ENCODE measurements around the gene KCNJ15.
"Not testable (repeated sequence)": the region's sequence is repeated elsewhere in the genome, so short reads cannot be mapped to it uniquely, and the experiment has no call there.

KCNJ15 gene

GRCh38 chr21:38244885-38245869, 11.6 kb upstream of the KCNJ15 start:
- DNase-seq (ENCODE audit: insufficient read length), result no peak
- no peak for TF ChIP-seq POLR2AphosphoS5 (IDR thresholded peaks at IDR 0.05; ENCODE audit: low read depth, low read length)
- no peak for TF ChIP-seq TAF1 (IDR thresholded peaks at IDR 0.05; ENCODE audit: borderline replicate concordance, low read depth, low read length)
- no peak for TF ChIP-seq POLR2A (IDR thresholded peaks at IDR 0.05; ENCODE audit: low read depth, low read length)
- peak; percentile 51 for FAIRE-seq

GRCh38 chr21:38246511-38246910, 10.3 kb upstream of the KCNJ15 start:
- FAIRE-seq (no peak), DNase-seq (ENCODE audit: insufficient read length) (no peak)
- no peak for TF ChIP-seq POLR2A (IDR thresholded peaks at IDR 0.05; ENCODE audit: low read depth, low read length)
- no peak for TF ChIP-seq TAF1 (IDR thresholded peaks at IDR 0.05; ENCODE audit: borderline replicate concordance, low read depth, low read length)
- no peak for TF ChIP-seq POLR2AphosphoS5 (IDR thresholded peaks at IDR 0.05; ENCODE audit: low read depth, low read length)

- DNase-seq (ENCODE audit: insufficient read length); FAIRE-seq: not testable (repeated sequence)
Observed at GRCh38 chr21:38247054-38247453, 9.7 kb upstream of the KCNJ15 start.

GRCh38 chr21:38247738-38248510, 8.9 kb upstream of the KCNJ15 start:
- no peak for FAIRE-seq
- DNase-seq (ENCODE audit: insufficient read length), result no peak
- TF ChIP-seq POLR2AphosphoS5 (IDR thresholded peaks at IDR 0.05; ENCODE audit: low read depth, low read length), result no peak

GRCh38 chr21:38249256-38249655, 7.5 kb upstream of the KCNJ15 start:
- peak; percentile 24 for FAIRE-seq
- TF ChIP-seq POLR2AphosphoS5 (IDR thresholded peaks at IDR 0.05; ENCODE audit: low read depth, low read length) (no peak), POLR2A (IDR thresholded peaks at IDR 0.05; ENCODE audit: low read depth, low read length) (no peak)
- no peak for DNase-seq (ENCODE audit: insufficient read length)

GRCh38 chr21:38249696-38250278, 7.0 kb upstream of the KCNJ15 start:
- TF ChIP-seq POLR2A (IDR thresholded peaks at IDR 0.05; ENCODE audit: low read depth, low read length) (no peak), TAF1 (IDR thresholded peaks at IDR 0.05; ENCODE audit: borderline replicate concordance, low read depth, low read length) (no peak), POLR2AphosphoS5 (IDR thresholded peaks at IDR 0.05; ENCODE audit: low read depth, low read length) (no peak)
- no peak for DNase-seq (ENCODE audit: insufficient read length)
- no peak for FAIRE-seq

- no peak for FAIRE-seq
- no peak for DNase-seq (ENCODE audit: insufficient read length)
- TF ChIP-seq TAF1 (IDR thresholded peaks at IDR 0.05; ENCODE audit: borderline replicate concordance, low read depth, low read length) (no peak), POLR2A (IDR thresholded peaks at IDR 0.05; ENCODE audit: low read depth, low read length) (no peak), POLR2AphosphoS5 (IDR thresholded peaks at IDR 0.05; ENCODE audit: low read depth, low read length) (no peak)
Observed at GRCh38 chr21:38250991-38251418, 5.8 kb upstream of the KCNJ15 start.

GRCh38 chr21:38254970-38255369, 1.8 kb upstream of the KCNJ15 start:
- no peak for TF ChIP-seq POLR2AphosphoS5 (IDR thresholded peaks at IDR 0.05; ENCODE audit: low read depth, low read length)
- no peak for TF ChIP-seq POLR2A (IDR thresholded peaks at IDR 0.05; ENCODE audit: low read depth, low read length)
- TF ChIP-seq TAF1 (IDR thresholded peaks at IDR 0.05; ENCODE audit: borderline replicate concordance, low read depth, low read length), result no peak
- FAIRE-seq, result no peak
- DNase-seq (ENCODE audit: insufficient read length), result no peak

- FAIRE-seq (no peak), DNase-seq (ENCODE audit: insufficient read length) (no peak)
- TF ChIP-seq POLR2AphosphoS5 (IDR thresholded peaks at IDR 0.05; ENCODE audit: low read depth, low read length) (no peak), TAF1 (IDR thresholded peaks at IDR 0.05; ENCODE audit: borderline replicate concordance, low read depth, low read length) (no peak), POLR2A (IDR thresholded peaks at IDR 0.05; ENCODE audit: low read depth, low read length) (no peak)
Observed at GRCh38 chr21:38255571-38256117, 1.1 kb upstream of the KCNJ15 start.

GRCh38 chr21:38257667-38258066, 876 bp downstream of the KCNJ15 start:
- FAIRE-seq, result no peak
- TF ChIP-seq TAF1 (IDR thresholded peaks at IDR 0.05; ENCODE audit: borderline replicate concordance, low read depth, low read length) (no peak), POLR2A (IDR thresholded peaks at IDR 0.05; ENCODE audit: low read depth, low read length) (no peak), POLR2AphosphoS5 (IDR thresholded peaks at IDR 0.05; ENCODE audit: low read depth, low read length) (no peak)
- no peak for DNase-seq (ENCODE audit: insufficient read length)
